Parathyroid adenoma (tissue), 2 donors: ENCODE measurements around the gene MYO6.
"Not testable (repeated sequence)": the region's sequence is repeated elsewhere in the genome, so short reads cannot be mapped to it uniquely, and the experiment has no call there.

ENCODE experiments used
- H2AFZ ChIP-seq: fragments of 300-600 bp; sonication (generic); one replicate; pipeline ENCODE4 v1.7.0; 2017; ENCODE audit warnings: antibody characterized with exemption, mild to moderate bottlenecking
- H3K27ac ChIP-seq: fragments of 300-600 bp; sonication (generic); one replicate; pipeline ENCODE4 v1.7.0; 2017
- H3K27me3 ChIP-seq: fragments of 300-600 bp; sonication (generic); one replicate; pipeline ENCODE4 v1.7.0; 2017; ENCODE audit warnings: low read length; ENCODE audit not compliant: control insufficient read depth, insufficient read depth
- H3K36me3 ChIP-seq: fragments of 300-600 bp; sonication (generic); one replicate; pipeline ENCODE4 v1.7.0; 2017; ENCODE audit warnings: low read length; ENCODE audit not compliant: control insufficient read depth, insufficient read depth
- H3K4me1 ChIP-seq: fragments of 300-600 bp; sonication (generic); one replicate; pipeline ENCODE4 v1.7.0; 2017; ENCODE audit warnings: control low read depth
- H3K4me2 ChIP-seq: fragments of 300-600 bp; sonication (generic); one replicate; pipeline ENCODE4 v1.7.0; 2017; ENCODE audit warnings: low read length
- H3K4me3 ChIP-seq: fragments of 300-600 bp; sonication (generic); one replicate; pipeline ENCODE4 v1.7.0; 2017; ENCODE audit warnings: low read depth, low read length
- H3K79me2 ChIP-seq: fragments of 300-600 bp; sonication (generic); one replicate; pipeline ENCODE4 v1.7.0; 2017; ENCODE audit warnings: control low read depth
- H3K9ac ChIP-seq: fragments of 300-600 bp; sonication (generic); one replicate; pipeline ENCODE4 v1.7.0; 2017; ENCODE audit warnings: mild to moderate bottlenecking
- H3K9me3 ChIP-seq: fragments of 300-600 bp; sonication (generic); one replicate; pipeline ENCODE4 v1.7.0; 2017; ENCODE audit warnings: low read length; ENCODE audit not compliant: control insufficient read depth
- TF ChIP-seq, protein P1 (sequence below): fragments of 300-600 bp; sonication (generic); IDR thresholded peaks from one replicate; pipeline ENCODE4 v1.7.0; 2017; ENCODE audit warnings: antibody characterized with exemption, mild to moderate bottlenecking
- donor health status: primary hyperparathyroidism.

MYO6 gene

DNA sequence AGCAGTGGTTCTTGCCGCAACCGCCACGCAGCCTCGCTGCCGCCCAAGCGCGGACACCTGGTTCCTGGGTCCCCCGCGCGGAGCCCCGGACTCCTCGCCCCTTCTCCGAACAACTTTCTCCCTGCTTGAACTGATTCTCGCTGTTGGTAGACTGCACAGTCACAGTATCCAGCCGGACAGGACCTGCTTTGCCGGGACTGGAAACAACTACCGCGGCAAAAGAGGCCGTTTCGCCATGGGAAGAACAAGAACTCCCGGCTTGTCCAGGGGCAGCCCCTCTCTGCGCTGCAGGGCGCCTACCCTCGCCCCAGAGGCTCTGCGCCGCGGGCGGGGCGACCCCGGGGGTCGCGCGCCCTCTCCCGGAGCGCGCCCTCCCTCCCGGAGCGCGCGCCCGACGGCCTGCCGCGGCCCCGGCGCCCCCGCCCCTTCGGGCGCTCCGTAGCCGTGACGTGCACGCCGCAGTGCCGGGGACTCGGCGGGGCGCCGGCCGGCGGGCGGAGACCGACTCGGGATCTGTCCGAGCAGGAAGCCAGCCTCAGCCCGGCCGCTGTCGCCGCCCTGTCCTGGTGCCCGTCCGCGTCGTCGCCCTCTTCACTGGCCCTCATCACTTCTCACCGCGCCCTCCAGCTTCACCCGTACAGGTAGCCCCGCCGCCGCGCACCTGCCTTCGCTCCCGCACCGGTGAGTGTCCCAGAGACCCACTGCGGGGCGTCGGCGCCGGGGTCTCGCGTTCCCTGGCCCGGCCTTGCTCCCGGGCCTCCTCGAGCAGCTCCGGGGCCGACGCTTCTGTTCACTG lies at the start of gene MYO6:
Gene MYO6, plus strand, starts transcription at position 497 of the 796 bp plus-strand sequence. CDS start 68,309 bp downstream, outside the sequence.
- peak within 1 kb of the TSS; percentile 81 for H3K27ac ChIP-seq
- peaks cover 15% of the 10 kb centered on the region for H3K79me2 ChIP-seq
- no peaks in the 10 kb centered on the region for H3K9me3 ChIP-seq
- H2AFZ ChIP-seq = peak within 1 kb of the TSS; percentile 99
- H3K4me2 ChIP-seq = peak within 1 kb of the TSS; percentile 86
- H3K4me1 ChIP-seq = peaks cover 2% of the 10 kb centered on the region
- TF ChIP-seq, protein P1, sequence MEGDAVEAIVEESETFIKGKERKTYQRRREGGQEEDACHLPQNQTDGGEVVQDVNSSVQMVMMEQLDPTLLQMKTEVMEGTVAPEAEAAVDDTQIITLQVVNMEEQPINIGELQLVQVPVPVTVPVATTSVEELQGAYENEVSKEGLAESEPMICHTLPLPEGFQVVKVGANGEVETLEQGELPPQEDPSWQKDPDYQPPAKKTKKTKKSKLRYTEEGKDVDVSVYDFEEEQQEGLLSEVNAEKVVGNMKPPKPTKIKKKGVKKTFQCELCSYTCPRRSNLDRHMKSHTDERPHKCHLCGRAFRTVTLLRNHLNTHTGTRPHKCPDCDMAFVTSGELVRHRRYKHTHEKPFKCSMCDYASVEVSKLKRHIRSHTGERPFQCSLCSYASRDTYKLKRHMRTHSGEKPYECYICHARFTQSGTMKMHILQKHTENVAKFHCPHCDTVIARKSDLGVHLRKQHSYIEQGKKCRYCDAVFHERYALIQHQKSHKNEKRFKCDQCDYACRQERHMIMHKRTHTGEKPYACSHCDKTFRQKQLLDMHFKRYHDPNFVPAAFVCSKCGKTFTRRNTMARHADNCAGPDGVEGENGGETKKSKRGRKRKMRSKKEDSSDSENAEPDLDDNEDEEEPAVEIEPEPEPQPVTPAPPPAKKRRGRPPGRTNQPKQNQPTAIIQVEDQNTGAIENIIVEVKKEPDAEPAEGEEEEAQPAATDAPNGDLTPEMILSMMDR = no peak
- H3K9ac ChIP-seq = peak within 1 kb of the TSS; percentile 64
- H3K4me3 ChIP-seq = peak within 1 kb of the TSS; percentile 94
- H3K36me3 ChIP-seq = no peaks in the 10 kb centered on the region
- no peaks in the 10 kb centered on the region for H3K27me3 ChIP-seq

DNA sequence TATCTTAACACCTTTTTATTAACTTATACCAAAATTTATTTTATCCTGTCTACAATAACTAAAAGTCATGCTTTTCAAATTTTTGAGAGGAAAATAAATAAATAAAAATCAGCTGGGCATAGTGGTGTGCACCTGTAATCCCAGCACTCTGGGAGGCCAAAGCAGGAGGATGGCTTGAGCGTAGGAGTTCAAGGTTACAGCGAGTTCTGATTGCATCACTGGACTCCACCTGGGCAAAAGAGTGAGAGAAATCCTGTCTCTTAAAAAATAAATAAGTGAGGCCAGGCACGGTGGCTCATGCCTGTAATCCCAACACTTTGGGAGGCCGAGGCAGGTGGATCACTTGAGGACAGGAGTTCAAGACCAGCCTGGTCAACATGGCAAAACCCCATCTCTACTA lies 40.7 kb upstream of the MYO6 start:
- H3K27me3 ChIP-seq, H3K27ac ChIP-seq, H2AFZ ChIP-seq, H3K9me3 ChIP-seq, H3K4me1 ChIP-seq, H3K9ac ChIP-seq, H3K4me3 ChIP-seq, H3K4me2 ChIP-seq, H3K36me3 ChIP-seq, H3K79me2 ChIP-seq: not testable (repeated sequence)

DNA sequence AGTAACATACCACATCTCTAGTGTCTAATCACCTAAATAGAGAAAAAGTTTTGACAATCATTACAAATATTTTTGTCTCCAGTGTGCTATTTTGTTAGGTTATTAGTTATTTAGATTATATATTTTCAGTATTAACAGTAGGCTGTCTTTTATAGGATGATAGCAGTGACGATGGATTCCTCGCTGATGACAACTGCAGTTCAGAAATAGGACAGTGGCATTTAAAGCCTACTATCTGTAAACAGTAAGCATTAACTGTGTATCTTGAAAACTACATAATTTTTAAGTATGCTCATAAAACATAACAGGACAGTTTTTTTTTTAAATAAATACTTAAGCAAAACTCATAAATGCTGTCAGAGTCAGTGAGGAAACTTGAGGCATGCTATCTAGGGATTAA lies 37.9 kb upstream of the MYO6 start:
- Histone ChIP-seq H2AFZ (no peak overlapping the region), H3K36me3 (no peaks in the 10 kb centered on the region), H3K27me3 (no peaks in the 10 kb centered on the region), H3K9me3 (no peaks in the 10 kb centered on the region), H3K4me3 (no peak overlapping the region), H3K9ac (no peak overlapping the region), H3K4me1 (no peaks in the 10 kb centered on the region), H3K79me2 (no peaks in the 10 kb centered on the region), H3K4me2 (no peak overlapping the region), H3K27ac (no peak overlapping the region)
- TF ChIP-seq, protein P1 = no peak

DNA sequence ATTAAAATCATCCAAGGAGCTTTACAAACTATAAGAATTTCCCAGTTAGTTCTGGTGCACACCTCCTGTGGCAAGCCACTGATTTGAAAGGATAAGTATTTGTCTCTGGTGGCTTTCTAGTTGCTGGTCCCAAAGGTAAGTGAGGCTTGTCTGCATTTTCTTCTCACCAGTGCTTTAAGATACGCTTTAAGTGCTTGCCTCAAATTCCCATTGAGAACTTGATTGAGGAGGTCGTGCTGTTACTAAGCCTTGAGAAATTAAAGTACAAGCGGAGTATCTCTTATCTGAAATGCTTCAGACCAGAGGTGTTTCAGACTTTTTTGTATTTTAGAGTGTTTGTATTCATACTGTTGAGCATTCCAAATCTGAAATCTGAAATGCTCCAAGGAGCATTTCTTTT lies 29.9 kb upstream of the MYO6 start:
- H3K36me3 ChIP-seq = no peaks in the 10 kb centered on the region
- no peak overlapping the region for H3K4me2 ChIP-seq
- no peaks in the 10 kb centered on the region for H3K27me3 ChIP-seq
- TF ChIP-seq, protein P1 = no peak
- H2AFZ ChIP-seq = no peak overlapping the region
- no peaks in the 10 kb centered on the region for H3K79me2 ChIP-seq
- no peak overlapping the region for H3K27ac ChIP-seq
- H3K9ac ChIP-seq = no peak overlapping the region
- no peak overlapping the region for H3K4me3 ChIP-seq
- H3K4me1 ChIP-seq = no peaks in the 10 kb centered on the region
- no peaks in the 10 kb centered on the region for H3K9me3 ChIP-seq

DNA sequence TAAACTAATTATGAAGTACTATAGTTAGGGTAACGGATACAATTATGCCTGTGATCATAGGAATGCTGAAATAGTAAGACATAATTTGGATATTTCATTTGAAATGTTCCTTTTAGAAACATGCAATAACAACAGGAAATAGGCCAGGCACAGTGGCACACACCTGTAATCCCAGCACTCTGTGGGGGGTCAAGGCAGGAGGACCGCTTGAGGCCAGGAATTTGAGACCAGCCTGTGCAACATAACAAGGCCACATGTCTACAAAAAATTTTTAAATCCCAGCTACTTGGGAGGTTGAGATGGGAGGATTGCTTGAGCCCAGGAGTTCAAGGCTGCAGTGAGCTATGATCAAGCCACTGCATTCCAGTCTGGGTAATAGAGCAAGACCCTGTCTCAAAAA lies 25.7 kb upstream of the MYO6 start:
- TF ChIP-seq, protein P1 = no peak
- H3K4me2 ChIP-seq = no peak overlapping the region

More for the DNA sequence above, 25.7 kb upstream of the MYO6 start:
- no peak overlapping the region for H3K9ac ChIP-seq
- no peaks in the 10 kb centered on the region for H3K27me3 ChIP-seq
- no peak overlapping the region for H2AFZ ChIP-seq
- H3K27ac ChIP-seq = no peak overlapping the region
- no peaks in the 10 kb centered on the region for H3K36me3 ChIP-seq
- H3K4me1 ChIP-seq = no peaks in the 10 kb centered on the region
- H3K4me3 ChIP-seq = no peak overlapping the region
- no peaks in the 10 kb centered on the region for H3K79me2 ChIP-seq
- H3K9me3 ChIP-seq = no peaks in the 10 kb centered on the region
